ENCODE measurements around the gene LDB2.

DNA sequence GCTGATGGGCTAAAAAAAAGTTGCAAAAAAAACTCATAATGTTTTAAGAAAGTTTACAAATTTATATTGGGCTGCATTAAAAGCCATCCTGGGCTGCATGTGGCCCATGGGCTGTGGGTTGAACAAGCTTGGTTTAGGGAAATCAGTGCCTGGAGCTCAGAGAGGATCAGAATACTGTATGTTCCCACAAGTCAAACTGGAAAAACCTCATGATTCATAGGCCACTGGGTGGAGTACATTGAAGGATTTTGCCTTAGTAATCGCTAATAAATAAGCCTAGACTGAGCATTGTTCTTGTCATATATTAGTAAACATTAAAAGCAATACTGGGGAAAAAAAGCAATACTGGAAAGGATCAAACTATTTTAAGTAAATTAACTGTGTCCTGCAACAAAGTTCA is 425.9 kb downstream of the LDB2 start:
- TF ChIP-seq POLR2A (IDR thresholded peaks at IDR 0.05) (no peak), POLR2AphosphoS5 (IDR thresholded peaks at IDR 0.05) (no peak)
- TF ChIP-seq, protein P1, sequence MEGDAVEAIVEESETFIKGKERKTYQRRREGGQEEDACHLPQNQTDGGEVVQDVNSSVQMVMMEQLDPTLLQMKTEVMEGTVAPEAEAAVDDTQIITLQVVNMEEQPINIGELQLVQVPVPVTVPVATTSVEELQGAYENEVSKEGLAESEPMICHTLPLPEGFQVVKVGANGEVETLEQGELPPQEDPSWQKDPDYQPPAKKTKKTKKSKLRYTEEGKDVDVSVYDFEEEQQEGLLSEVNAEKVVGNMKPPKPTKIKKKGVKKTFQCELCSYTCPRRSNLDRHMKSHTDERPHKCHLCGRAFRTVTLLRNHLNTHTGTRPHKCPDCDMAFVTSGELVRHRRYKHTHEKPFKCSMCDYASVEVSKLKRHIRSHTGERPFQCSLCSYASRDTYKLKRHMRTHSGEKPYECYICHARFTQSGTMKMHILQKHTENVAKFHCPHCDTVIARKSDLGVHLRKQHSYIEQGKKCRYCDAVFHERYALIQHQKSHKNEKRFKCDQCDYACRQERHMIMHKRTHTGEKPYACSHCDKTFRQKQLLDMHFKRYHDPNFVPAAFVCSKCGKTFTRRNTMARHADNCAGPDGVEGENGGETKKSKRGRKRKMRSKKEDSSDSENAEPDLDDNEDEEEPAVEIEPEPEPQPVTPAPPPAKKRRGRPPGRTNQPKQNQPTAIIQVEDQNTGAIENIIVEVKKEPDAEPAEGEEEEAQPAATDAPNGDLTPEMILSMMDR (IDR thresholded peaks at IDR 0.05), result no peak

Data from breast epithelium (tissue), 3 donors.